NCI-H510A treated with DMSO at 0.1 percent for 48 hours (cell line): ENCODE measurements around the gene TMEM59L.
"Not testable (repeated sequence)": the region's sequence is repeated elsewhere in the genome, so short reads cannot be mapped to it uniquely, and the experiment has no call there.

ENCODE experiments used
- DNase-seq: peaks from one replicate; lab custom pipeline; 2025; lab: John Stamatoyannopoulos, UW

The TMEM59L gene

DNA sequence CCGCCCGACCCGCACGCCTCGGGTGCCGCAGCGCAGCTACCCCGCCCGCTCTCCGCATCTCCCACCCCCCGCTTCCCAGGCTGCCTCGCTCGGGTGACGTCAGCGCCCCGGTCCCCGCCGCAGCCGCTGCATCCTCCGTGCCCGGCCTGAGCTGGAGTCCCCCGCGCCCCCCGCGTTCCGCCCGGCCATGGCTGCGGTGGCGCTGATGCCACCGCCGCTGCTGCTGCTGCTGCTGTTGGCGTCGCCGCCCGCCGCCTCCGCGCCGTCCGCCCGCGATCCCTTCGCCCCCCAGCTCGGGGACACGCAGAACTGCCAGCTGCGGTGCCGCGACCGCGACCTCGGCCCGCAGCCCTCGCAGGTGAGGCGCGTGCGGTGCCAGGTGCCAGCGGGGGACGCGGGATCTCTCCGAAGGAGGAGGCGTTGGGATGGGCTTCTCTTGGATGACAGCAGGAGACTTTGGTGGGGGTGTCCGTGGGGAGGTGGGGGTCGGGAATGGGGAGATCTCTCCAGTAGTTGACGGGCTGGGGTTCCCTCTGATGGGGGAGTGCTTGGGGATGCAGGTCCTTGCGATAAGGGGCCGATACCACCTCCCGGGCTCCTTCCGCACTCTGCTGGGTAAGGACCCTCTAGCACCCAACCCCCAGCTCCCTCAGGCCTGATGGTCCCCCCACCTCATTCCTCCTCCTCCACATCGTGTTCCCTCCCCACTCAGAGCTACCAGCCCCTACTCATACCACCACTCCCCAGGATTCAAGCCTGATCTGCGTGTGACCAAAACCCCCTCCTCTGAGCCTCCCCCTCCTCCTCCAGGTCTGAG, at the start of gene TMEM59L:
TMEM59L (plus strand) TSS at position 99 of the 817 bp plus-strand sequence; CDS start at position 188, 89 bp downstream.
- peak; percentile 3 for DNase-seq

- DNase-seq, result no peak
Measured at GRCh38 chr19:18566953-18567352, 45.7 kb upstream of the TMEM59L start.

DNA sequence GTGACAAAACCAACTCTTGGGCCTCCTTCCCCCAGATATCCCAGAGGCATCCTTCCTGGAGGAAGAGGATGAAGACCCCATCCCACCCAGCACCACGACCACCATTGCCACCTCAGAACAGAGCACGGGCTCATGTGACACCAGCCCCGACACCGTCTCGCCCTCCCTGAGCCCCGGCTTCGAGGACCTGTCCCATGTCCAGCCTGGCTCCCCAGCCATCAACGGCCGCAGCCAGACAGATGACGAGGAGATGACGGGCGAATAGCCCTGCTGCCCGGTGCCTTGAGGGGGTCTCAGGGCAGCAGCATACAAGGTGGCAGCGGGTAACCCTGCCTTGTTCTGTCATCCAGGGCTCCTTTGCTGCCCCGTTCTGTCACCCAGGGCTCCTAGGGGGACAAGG, 44.3 kb upstream of the TMEM59L start:
- no peak for DNase-seq

DNA sequence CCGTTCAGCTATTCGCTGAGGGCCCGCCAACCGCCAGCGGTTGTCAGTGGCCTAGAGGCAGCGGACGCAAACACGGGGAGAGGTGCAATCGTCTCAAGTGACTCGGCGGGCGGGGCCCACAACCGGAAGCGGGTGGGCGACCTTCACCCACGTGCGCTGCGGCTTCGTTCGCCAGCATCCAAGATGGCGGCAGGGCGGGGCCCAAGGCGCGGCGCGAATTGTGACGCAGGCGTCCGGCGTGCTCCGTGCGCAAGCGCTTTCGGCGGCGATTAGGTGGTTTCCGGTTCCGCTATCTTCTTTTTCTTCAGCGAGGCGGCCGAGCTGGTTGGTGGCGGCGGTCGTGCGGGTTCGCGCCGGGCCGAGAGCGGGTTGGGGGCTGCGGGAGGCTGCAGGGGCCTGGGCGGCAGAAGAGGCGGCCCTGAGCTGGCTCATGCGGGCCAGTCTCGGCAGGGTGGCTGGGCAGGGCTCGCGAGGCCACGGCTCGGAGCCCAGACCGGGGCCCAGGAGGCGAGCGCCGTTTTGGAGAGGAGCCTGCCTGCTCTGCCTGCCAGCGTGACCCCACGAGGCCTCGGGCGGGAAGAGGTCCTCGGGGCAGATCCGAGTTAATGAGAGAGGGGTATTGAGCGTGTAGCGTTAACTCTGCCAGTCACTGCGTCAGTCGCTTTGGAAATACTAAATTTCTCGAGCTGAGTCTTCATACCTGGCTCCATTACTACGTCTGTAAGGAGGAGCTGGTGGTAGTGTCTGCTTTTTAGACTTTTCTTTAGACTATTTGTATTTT, 40.9 kb upstream of the TMEM59L start, which contains the start of gene UBA52:
UBA52 (plus strand) TSS at position 294 of the 781 bp plus-strand sequence. CDS start 1,444 bp downstream, outside the sequence.
- DNase-seq, result peak; percentile 97

DNA sequence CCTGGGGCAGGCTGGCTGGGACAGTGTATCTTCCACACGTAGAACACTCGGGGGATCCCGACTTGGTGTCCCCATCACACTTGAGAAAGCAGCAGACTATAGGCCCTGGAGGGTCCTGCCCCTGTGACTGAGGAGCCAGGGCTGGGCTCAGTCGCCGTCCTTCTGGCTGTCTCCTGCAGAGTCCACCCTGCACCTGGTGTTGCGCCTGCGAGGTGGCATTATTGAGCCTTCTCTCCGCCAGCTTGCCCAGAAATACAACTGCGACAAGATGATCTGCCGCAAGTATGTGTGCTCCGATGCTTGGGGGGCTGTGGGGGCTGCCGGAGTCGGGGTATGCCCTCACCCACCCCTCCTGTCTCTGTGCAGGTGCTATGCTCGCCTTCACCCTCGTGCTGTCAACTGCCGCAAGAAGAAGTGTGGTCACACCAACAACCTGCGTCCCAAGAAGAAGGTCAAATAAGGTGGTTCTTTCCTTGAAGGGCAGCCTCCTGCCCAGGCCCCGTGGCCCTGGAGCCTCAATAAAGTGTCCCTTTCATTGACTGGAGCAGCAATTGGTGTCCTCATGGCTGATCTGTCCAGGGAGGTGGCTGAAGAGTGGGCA, 37.9 kb upstream of the TMEM59L start:
- no peak for DNase-seq

DNA sequence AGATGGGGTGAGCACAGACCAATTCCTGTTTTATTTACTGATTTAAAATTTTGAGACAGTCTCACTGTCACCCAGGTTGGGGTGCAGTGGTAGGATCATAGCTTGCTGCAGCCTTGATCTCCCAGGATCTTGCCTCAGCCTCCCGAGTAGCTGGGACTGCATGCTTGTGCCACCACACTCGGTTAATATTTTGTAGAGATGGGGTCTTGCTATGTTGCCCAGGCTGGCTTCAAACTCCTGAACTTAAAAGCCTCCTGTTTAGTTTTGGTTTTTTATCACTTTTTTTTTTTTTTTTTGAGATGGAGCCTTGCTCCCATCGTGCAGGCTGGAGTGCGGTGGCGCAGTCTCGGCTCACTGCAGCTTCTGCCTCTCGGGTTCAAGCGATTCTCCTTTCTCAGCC, 36.3 kb upstream of the TMEM59L start:
- no peak for DNase-seq

GRCh38 chr19:18577365-18577914, 35.2 kb upstream of the TMEM59L start:
- no peak for DNase-seq

- DNase-seq, result no peak
Measured at GRCh38 chr19:18580311-18580710, 32.4 kb upstream of the TMEM59L start.

DNA sequence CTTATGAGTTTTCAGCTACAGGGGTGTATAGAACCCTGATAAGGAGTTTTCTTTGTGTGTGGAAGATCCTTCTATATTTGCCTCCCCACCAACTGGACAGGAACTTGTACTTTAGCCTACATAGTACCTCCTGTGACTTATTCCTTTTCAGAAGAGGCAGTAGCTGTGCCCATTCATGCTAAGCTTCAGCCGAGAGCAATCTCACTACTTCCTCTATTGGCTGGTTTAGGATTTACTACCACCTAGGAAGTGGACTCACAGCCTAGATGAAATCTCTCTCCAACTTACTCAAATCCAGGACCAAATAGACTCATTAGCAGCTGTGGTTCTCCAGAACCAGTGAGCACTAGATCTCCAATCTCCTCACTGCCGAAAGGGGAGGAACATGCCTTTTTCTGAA, 26.4 kb upstream of the TMEM59L start:
- no peak for DNase-seq

GRCh38 chr19:18587561-18587960, 25.1 kb upstream of the TMEM59L start:
- DNase-seq, result no peak

DNA sequence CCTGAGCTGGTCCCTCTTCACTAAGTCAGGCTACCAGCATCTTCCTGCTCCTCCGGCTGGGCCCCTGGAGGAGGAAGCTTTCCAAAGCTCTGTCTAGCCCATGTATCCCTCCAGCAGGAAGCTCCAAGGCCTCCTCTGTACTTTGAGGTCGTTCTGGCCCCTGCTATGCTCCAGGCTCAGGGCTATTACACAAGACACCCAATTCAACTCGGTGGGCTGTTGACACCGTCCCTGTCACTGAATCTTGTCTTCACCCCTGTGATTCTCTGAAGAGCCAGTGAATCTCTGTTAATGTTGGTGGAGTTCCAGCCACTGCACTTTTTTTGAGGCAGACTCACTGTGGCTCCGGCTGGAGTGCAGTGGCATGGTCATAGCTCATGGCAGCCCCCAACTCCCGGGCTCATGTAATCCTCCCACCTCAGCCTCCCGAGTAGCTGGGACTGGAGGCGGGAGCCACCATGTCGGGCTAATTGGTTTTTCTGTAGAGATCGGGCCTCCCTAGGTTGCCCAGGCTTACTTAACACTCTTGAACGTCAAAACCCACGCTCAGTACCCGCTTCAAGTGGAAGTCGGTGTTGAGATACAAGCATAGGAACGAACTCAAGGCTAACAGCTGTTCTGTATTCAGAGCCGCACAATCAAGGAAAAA, 24.6 kb upstream of the TMEM59L start:
- DNase-seq, result no peak

GRCh38 chr19:18588611-18589379, 23.9 kb upstream of the TMEM59L start, which contains the start of gene REX1BD:
Gene REX1BD, plus strand, starts transcription at chr19:18588798. Its CDS starts 4 bp downstream, at chr19:18588802.
- peak; percentile 56 for DNase-seq

DNA sequence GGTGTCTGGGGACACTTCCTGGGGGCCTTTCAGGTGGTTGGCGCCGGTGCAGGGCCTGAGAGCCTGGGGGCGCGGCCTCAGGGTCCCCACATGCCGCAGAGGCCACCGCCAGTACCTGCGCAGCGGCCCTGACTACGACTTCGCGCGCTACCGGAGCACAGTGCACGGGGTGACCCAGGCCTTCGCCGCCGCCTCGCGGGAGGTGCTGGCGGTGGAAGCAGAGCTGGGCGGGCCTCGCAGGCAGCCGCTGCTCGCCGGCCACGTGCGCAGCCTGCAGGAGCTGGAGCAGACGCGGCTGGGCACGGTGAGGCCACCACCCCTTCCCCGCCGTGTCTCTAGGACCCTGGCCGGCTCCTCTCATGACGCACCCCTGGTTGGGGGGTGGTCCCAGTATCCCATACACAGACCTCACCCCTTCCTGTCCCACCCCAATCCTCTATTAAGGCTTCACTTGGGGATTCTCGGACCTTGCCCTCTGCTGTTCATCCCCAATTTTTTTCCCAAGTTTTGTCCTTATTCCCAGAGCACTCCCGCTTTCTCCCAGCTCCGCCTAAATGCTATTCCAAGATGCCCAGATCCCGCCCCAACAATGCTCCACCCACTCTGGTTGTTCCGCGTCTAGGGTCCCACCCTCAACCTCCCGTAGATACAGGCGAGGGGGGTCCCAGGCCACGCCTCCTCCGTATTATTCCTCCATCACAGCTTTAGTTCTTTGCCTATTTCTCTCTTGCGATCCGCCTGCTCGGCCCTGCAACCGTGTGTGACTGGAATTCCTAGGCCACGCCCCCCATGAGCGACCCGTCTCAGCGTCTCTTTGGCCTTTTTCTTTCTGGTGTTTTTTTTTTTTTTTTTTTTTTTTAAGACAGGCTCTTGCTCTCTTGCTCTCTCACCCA, 23.0 kb upstream of the TMEM59L start:
- DNase-seq, result peak; percentile 75

- DNase-seq, result peak; percentile 84
Measured at GRCh38 chr19:18590273-18591272, 22.1 kb upstream of the TMEM59L start.

GRCh38 chr19:18591735-18592385, 20.8 kb upstream of the TMEM59L start:
- DNase-seq, result no peak

GRCh38 chr19:18592732-18593131, 19.9 kb upstream of the TMEM59L start:
- not testable (repeated sequence) for DNase-seq

DNA sequence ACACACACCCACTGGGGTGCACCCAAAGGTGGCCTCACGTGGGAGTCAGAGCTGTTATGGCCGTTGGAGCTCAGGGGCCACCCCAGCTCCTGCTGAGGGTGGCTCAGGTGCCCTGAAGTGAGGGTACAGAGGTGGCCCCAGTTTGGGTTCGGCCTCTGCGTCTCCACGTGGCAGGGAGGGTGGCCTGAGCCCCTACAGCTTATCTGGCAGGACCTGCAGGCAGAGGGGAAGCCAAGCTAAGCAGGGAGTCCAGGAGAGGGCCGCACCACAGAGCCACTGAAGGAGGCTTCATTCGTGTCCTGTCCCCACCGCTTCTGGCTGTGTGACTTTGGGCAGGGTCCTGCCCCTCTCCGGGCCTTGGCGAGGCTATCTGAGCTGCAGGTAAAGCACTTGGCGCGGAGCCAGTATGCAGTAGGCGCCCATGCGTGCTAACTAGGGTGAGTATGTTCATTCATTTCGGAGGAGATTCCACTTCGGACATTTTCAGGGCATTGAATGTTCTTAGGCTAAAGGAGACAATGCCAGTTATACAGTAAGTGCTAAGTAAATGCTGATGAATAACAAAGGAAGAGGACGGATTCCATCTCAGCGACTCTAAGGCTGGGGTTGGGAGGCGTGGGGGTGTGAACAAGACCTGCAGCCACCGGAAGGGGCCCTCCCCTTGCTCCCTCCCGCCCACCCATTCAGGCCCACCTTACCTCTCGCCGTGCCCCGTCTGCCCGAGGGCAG, 19.1 kb upstream of the TMEM59L start:
- peak; percentile 29 for DNase-seq
